T-helper 9 cell (primary cell): ENCODE data around the gene ZNF573.

ENCODE experiments used
- DNase-seq: peaks from one replicate; pipeline ENCODE4 v3.0.0-alpha.2; 2020

ZNF573 gene

DNA sequence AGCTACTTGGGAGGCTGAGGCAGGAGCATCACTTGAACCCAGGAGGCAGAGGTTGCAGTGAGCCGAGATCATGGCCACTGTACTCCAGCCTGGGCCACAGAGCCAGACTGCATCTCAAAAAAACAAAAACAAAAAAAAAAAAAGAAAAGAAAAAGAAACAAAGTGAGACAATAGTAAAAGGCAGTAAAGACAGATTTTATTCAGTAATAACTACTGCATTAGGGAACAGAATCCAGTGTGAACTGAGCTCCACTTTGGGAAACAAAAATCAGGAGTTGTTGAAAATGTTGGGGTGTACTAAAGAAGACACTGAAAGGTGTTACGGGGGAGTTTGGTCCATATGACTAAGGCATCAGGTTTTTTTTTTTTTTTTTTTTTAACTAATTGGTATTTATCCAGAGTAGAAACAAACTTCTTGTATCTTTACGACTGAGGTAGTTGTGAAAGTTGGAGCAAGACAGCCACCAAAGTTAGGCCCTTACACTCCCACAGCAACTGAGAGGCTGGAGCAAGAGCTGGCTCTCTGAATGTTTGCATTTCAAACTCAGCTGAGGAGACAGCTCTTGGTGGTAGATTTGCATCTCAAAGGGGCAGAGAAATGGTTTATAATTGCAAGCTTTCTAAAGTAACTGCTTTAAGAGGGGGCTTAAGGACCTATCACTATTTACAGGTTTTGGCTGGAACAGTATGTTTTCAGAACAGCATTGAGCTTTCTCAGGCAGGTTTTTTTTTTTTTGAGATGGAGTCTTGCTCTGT is 84.1 kb downstream of the ZNF573 start:
- DNase-seq = no peak

- no peak for DNase-seq
These were observed 86.3 kb downstream of the ZNF573 start for GRCh38 chr19:37692956-37693620.

GRCh38 chr19:37691881-37692504 is 87.4 kb downstream of the ZNF573 start:
- peak; percentile 54 for DNase-seq
